Sigmoid colon (tissue), 7 donors: ENCODE results near the gene SURF1. TPM values are rescaled to one million over a fixed set of nuclear protein-coding genes. Genes with fewer than 3 reads are reported as not detected.

Source experiments
- DNase-seq: peaks from one replicate; pipeline ENCODE4 v3.0.0-alpha.2; 2019
- H3K27ac ChIP-seq, 4 donors: fragments of 200-600 bp; sonication (generic); one replicate each; pipeline ENCODE4 v1.5.1; 2016 to 2019; ENCODE audit warnings: mild to moderate bottlenecking in 1 of 4
- H3K27me3 ChIP-seq, 3 donors: fragments of 200-600 bp; sonication (generic); one replicate each; pipeline ENCODE4 v1.5.1; 2019; ENCODE audit warnings: mild to moderate bottlenecking in 1 of 3
- H3K36me3 ChIP-seq, 4 donors: fragments of 200-600 bp; sonication (generic); one replicate each; pipeline ENCODE4 v1.5.1; 2016 to 2019
- H3K4me1 ChIP-seq, 4 donors: fragments of 200-600 bp; sonication (generic); one replicate each; pipeline ENCODE4 v1.5.1; 2017 to 2019
- H3K4me3 ChIP-seq, 4 donors: fragments of 200-600 bp; sonication (generic); one replicate each; pipeline ENCODE4 v1.5.1; 2017 to 2019; ENCODE audit warnings: mild to moderate bottlenecking in 2 of 4, moderate library complexity in 1 of 4
- H3K9me3 ChIP-seq, 4 donors: fragments of 200-600 bp in 3 of 4; sonication (generic) in 3 of 4; one replicate each; pipeline versions ENCODE4 v1.5.1 to v1.6.1; 2013 to 2019
- CTCF ChIP-seq, 4 experiments: fragments of 450-650 bp in 3 of 4; fragments of 200-600 bp in 1 of 4; IDR thresholded peaks; one replicate each; pipeline ENCODE4 v1.5.1; 2016 to 2019; ENCODE audit warnings: antibody characterized with exemption in 4 of 4, mild to moderate bottlenecking in 3 of 4, moderate library complexity in 2 of 4
- EP300 ChIP-seq, 4 donors: sonication (generic); formaldehyde crosslinking; IDR thresholded peaks; one replicate each; pipeline ENCODE4 v1.6.1; 2017; ENCODE audit warnings: antibody characterized with exemption in 4 of 4
- POLR2A ChIP-seq, 2 donors: fragments of 450-650 bp; IDR thresholded peaks; one replicate each; pipeline ENCODE4 v1.6.1; 2016; ENCODE audit warnings: antibody characterized with exemption in 2 of 2, mild to moderate bottlenecking in 2 of 2, moderate library complexity in 2 of 2
- POLR2AphosphoS5 ChIP-seq, 4 donors: sonication (generic); formaldehyde crosslinking; IDR thresholded peaks; one replicate each; pipeline ENCODE4 v1.6.1; 2017; ENCODE audit warnings: antibody characterized with exemption in 4 of 4
- WGBS, 2 donors: extraction: QIAGEN DNeasy Blood & Tissue Kit; methylation state at CpG; one replicate each; pipeline ENCODE4 v1.1.7; 2013; 5-methylcytosine and 5-hydroxymethylcytosine counted together
- intact Hi-C: fragments of 100-400 bp; cut with DNase I; formaldehyde crosslinking; loops from one replicate; pipeline ENCODE4 v1.15.1; 2023
- polyA plus RNA-seq, 3 donors: library from polyadenylated mRNA; stranded (reverse); fragments of 200-250 nt; gene quantifications; one replicate each; pipeline ENCODE4 v1.2.3, GENCODE V29; 2013
- total RNA-seq, 4 donors: library from RNA; depleted of rRNA; stranded (reverse); fragments of >200 nt; gene quantifications; one replicate each; pipeline ENCODE4 v1.1.0, GENCODE V29; 2016
- donor health status: healthy with polysubstance abuse.
- donor health status: Bipolar disorder and iron deficiency.
- donor health status: healthy.

Gene SURF1
- total and polyA plus RNA-seq, 7 donors, result 33.8 to 98.7 (median 59.0) TPM

GRCh38 chr9:133389562-133389961 is 33.3 kb upstream of the SURF1 start:
- intact Hi-C loops, result no loop called here
- H3K27ac ChIP-seq, result no peak overlapping the region
- no peaks in the 10 kb centered on the region for H3K9me3 ChIP-seq
- no peak for DNase-seq
- no peaks in the 10 kb centered on the region for H3K36me3 ChIP-seq
- H3K27me3 ChIP-seq, result peaks cover 0 to 42% (median 15%) of the 10 kb centered on the region in 3 donors
- TF ChIP-seq EP300 (IDR thresholded peaks at IDR 0.05) (no peak), POLR2A (IDR thresholded peaks at IDR 0.05) (no peak), CTCF (IDR thresholded peaks at IDR 0.05) (no peak), POLR2AphosphoS5 (IDR thresholded peaks at IDR 0.05) (no peak)
- H3K4me1 ChIP-seq, result no peaks in the 10 kb centered on the region
- no peak overlapping the region for H3K4me3 ChIP-seq
- WGBS, 2 donors, result 89 to 90% methylated on average over 13 of the region's 13 CpGs

- Histone ChIP-seq H3K36me3 (no peaks in the 10 kb centered on the region), H3K4me1 (no peaks in the 10 kb centered on the region), H3K27me3 (peaks cover 0 to 37% (median 14%) of the 10 kb centered on the region in 3 donors), H3K4me3 (no peak overlapping the region), H3K9me3 (no peaks in the 10 kb centered on the region), H3K27ac (no peak overlapping the region)
- 95 to 98% methylated on average over 12 of the region's 12 CpGs for WGBS, 2 donors
- no peak for TF ChIP-seq POLR2A (IDR thresholded peaks at IDR 0.05)
- TF ChIP-seq POLR2AphosphoS5 (IDR thresholded peaks at IDR 0.05), result no peak
- no peak for TF ChIP-seq CTCF (IDR thresholded peaks at IDR 0.05)
- TF ChIP-seq EP300 (IDR thresholded peaks at IDR 0.05), result no peak
- no peak for DNase-seq
- intact Hi-C loops, result no loop called here
These were observed 32.8 kb upstream of the SURF1 start for GRCh38 chr9:133389025-133389557.

GRCh38 chr9:133387680-133388079 is 31.4 kb upstream of the SURF1 start:
- no peaks in the 10 kb centered on the region for H3K9me3 ChIP-seq
- no peak for TF ChIP-seq EP300 (IDR thresholded peaks at IDR 0.05)
- no peak for TF ChIP-seq POLR2A (IDR thresholded peaks at IDR 0.05)
- TF ChIP-seq CTCF (IDR thresholded peaks at IDR 0.05), result no peak
- TF ChIP-seq POLR2AphosphoS5 (IDR thresholded peaks at IDR 0.05), result no peak
- no peaks in the 10 kb centered on the region for H3K36me3 ChIP-seq
- no peak overlapping the region for H3K4me3 ChIP-seq
- WGBS, 2 donors, result 81 to 87% methylated on average over 9 of the region's 9 CpGs
- H3K4me1 ChIP-seq, result no peaks in the 10 kb centered on the region
- no peak for DNase-seq
- H3K27ac ChIP-seq, result no peak overlapping the region
- intact Hi-C loops, result no loop called here
- peaks cover 0 to 23% (median 8%) of the 10 kb centered on the region in 3 donors for H3K27me3 ChIP-seq

- no peak for DNase-seq
- intact Hi-C loops, result no loop called here
- H3K27me3 ChIP-seq, result peaks cover 0 to 17% (median 8%) of the 10 kb centered on the region in 3 donors
- TF ChIP-seq POLR2AphosphoS5 (IDR thresholded peaks at IDR 0.05) (no peak), POLR2A (IDR thresholded peaks at IDR 0.05) (no peak), CTCF (IDR thresholded peaks at IDR 0.05) (no peak), EP300 (IDR thresholded peaks at IDR 0.05) (no peak)
- H3K4me3 ChIP-seq, result no peak overlapping the region
- no peaks in the 10 kb centered on the region for H3K9me3 ChIP-seq
- H3K27ac ChIP-seq, result no peak overlapping the region
- H3K4me1 ChIP-seq, result no peaks in the 10 kb centered on the region
- no peaks in the 10 kb centered on the region for H3K36me3 ChIP-seq
- WGBS, 2 donors, result 88 to 90% methylated on average over 13 of the region's 13 CpGs
These were observed 30.1 kb upstream of the SURF1 start for GRCh38 chr9:133386338-133386737.

- H3K4me3 ChIP-seq, result no peak overlapping the region
- WGBS, 2 donors, result 88 to 90% methylated on average over 14 of the region's 14 CpGs
- no peak for DNase-seq
- peaks cover 0 to 11% (median 2%) of the 10 kb centered on the region in 3 donors for H3K27me3 ChIP-seq
- intact Hi-C loops, result no loop called here
- no peaks in the 10 kb centered on the region for H3K4me1 ChIP-seq
- no peak for TF ChIP-seq POLR2AphosphoS5 (IDR thresholded peaks at IDR 0.05)
- TF ChIP-seq POLR2A (IDR thresholded peaks at IDR 0.05), result no peak
- no peak for TF ChIP-seq EP300 (IDR thresholded peaks at IDR 0.05)
- no peak for TF ChIP-seq CTCF (IDR thresholded peaks at IDR 0.05)
- H3K27ac ChIP-seq, result no peak overlapping the region
- no peaks in the 10 kb centered on the region for H3K36me3 ChIP-seq
- H3K9me3 ChIP-seq, result no peaks in the 10 kb centered on the region
These were observed 29.2 kb upstream of the SURF1 start for GRCh38 chr9:133385452-133385851.
